ENCODE results near the gene MPP3. TPM values are rescaled to one million over a fixed set of nuclear protein-coding genes. Genes with fewer than 3 reads are reported as not detected.

Gene MPP3
- total RNA-seq, 6 experiments from 2014 or later: 1.3 to 2.5 (median 1.8) TPM

DNA sequence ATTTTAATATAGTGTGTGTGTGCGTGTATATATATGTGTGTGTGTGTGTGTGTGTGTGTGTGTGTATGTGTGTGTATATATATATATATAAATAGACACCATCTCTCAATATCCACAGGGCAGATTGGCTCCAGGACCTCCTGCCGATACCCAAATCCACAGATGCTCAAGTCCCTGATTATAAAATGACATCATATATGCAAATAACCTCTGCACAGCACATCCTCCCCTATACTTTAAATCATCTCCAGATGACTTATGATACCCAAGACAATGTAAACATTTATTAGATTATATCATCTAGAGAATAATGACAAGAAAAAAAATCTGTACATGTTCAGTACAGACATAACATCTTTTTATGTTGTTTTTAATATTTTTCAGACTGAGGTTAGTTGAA is 62.0 kb downstream of the MPP3 start:
- Histone ChIP-seq H3K36me3 (peaks cover 3 to 46% (median 24%) of the 10 kb centered on the region in 4 donors), H3K4me1 (peaks cover 0 to 58% (median 22%) of the 10 kb centered on the region in 4 donors), H3K4me3 (no peak overlapping the region), H3K27ac (peak overlapping the region in 2 of 3 donors; percentile 35 to 95), H3K9me3 (no peaks in the 10 kb centered on the region), H3K27me3 (no peaks in the 10 kb centered on the region)
- TF ChIP-seq CTCF (IDR thresholded peaks at IDR 0.05): no peak
- TF ChIP-seq POLR2A (IDR thresholded peaks at IDR 0.05): no peak
- intact Hi-C loops (cut with DNase I): no loop called here
- ATAC-seq: no peak
- no peak for DNase-seq
- WGBS (ENCODE audit: insufficient coverage, low coverage, low lambda C conversion rate, missing lambda C conversion rate): 86% methylated on average over 1 of the region's 2 CpGs

GRCh38 chr17:43769859-43770258 is 63.1 kb downstream of the MPP3 start:
- WGBS (ENCODE audit: insufficient coverage, low coverage, low lambda C conversion rate, missing lambda C conversion rate): 73% methylated on average over 3 of the region's 11 CpGs
- Histone ChIP-seq H3K36me3 (peaks cover 3 to 48% (median 24%) of the 10 kb centered on the region in 4 donors), H3K27me3 (no peaks in the 10 kb centered on the region), H3K4me3 (no peak overlapping the region), H3K27ac (no peak overlapping the region), H3K9me3 (no peaks in the 10 kb centered on the region), H3K4me1 (peaks cover 0 to 47% (median 16%) of the 10 kb centered on the region in 4 donors)
- DNase-seq (peak in 1 of 3 donors; percentile 45), ATAC-seq (no peak)
- intact Hi-C loops (cut with DNase I): loop anchor here in 1 of 2 donors (10.0 kb wide), 1 partner anchor 75 kb away; the partner anchor contains the start of gene CD300LG
- no peak for TF ChIP-seq CTCF (IDR thresholded peaks at IDR 0.05)
- TF ChIP-seq POLR2A (IDR thresholded peaks at IDR 0.05): no peak

GRCh38 chr17:43769426-43769825 is 63.5 kb downstream of the MPP3 start:
- Histone ChIP-seq H3K27ac (no peak overlapping the region), H3K9me3 (no peaks in the 10 kb centered on the region), H3K27me3 (no peaks in the 10 kb centered on the region), H3K36me3 (peaks cover 3 to 46% (median 23%) of the 10 kb centered on the region in 4 donors), H3K4me1 (peaks cover 0 to 43% (median 14%) of the 10 kb centered on the region in 4 donors), H3K4me3 (no peak overlapping the region)
- 83% methylated on average over 12 of the region's 16 CpGs for WGBS (ENCODE audit: insufficient coverage, low coverage, low lambda C conversion rate, missing lambda C conversion rate)
- ATAC-seq (no peak), DNase-seq (peak in 1 of 3 donors; percentile 54)
- intact Hi-C loops (cut with DNase I): loop anchor here in 1 of 2 donors (10.0 kb wide), 1 partner anchor 75 kb away; the partner anchor contains the start of gene CD300LG
- TF ChIP-seq CTCF (IDR thresholded peaks at IDR 0.05) (no peak), POLR2A (IDR thresholded peaks at IDR 0.05) (no peak)

GRCh38 chr17:43768943-43769342 is 64.0 kb downstream of the MPP3 start:
- no peak for ATAC-seq
- Histone ChIP-seq H3K9me3 (no peaks in the 10 kb centered on the region), H3K27ac (no peak overlapping the region), H3K4me3 (no peak overlapping the region), H3K4me1 (peaks cover 0 to 38% (median 12%) of the 10 kb centered on the region in 4 donors), H3K27me3 (no peaks in the 10 kb centered on the region), H3K36me3 (peaks cover 3 to 41% (median 20%) of the 10 kb centered on the region in 4 donors)
- intact Hi-C loops (cut with DNase I): loop anchor here in 1 of 2 donors (10.0 kb wide), 1 partner anchor 76 kb away; the partner anchor contains the start of gene CD300LG
- 92% methylated on average over 2 of the region's 7 CpGs for WGBS (ENCODE audit: insufficient coverage, low coverage, low lambda C conversion rate, missing lambda C conversion rate)
- TF ChIP-seq POLR2A (IDR thresholded peaks at IDR 0.05) (no peak), CTCF (IDR thresholded peaks at IDR 0.05) (no peak)
- DNase-seq: peak in 1 of 3 donors; percentile 36

Data from right lobe of liver (tissue), 6 donors.